Karpas-422 (cell line): ENCODE measurements around the gene CYSLTR2. TPM values are rescaled to one million over a fixed set of nuclear protein-coding genes. Genes with fewer than 3 reads are reported as not detected.

Experiments
- DNase-seq: peaks from one replicate; pipeline ENCODE4 v3.0.0-alpha.2; 2015
- H2AFZ ChIP-seq: fragments of 200-600 bp; sonication (generic); 2 replicates; pipeline ENCODE4 v1.6.1; 2014; ENCODE audit warnings: antibody characterized with exemption, low read length, mixed read lengths
- H3K27ac ChIP-seq: fragments of 200-600 bp; sonication (generic); 2 replicates; pipeline ENCODE4 v1.5.1; 2014; ENCODE audit warnings: mild to moderate bottlenecking, low read length, moderate library complexity
- H3K27me3 ChIP-seq: fragments of 200-600 bp; sonication (generic); 2 replicates; pipeline ENCODE4 v1.6.1; 2014; ENCODE audit warnings: low read length, mixed read lengths
- H3K36me3 ChIP-seq: fragments of 200-600 bp; sonication (generic); 2 replicates; pipeline ENCODE4 v1.6.1; 2014; ENCODE audit warnings: low read length, mixed read lengths; ENCODE audit not compliant: insufficient read depth
- H3K4me1 ChIP-seq: fragments of 200-600 bp; sonication (generic); 2 replicates; pipeline ENCODE4 v1.6.1; 2014; ENCODE audit warnings: mild to moderate bottlenecking, low read length, mixed read lengths
- H3K4me2 ChIP-seq: fragments of 200-600 bp; sonication (generic); 2 replicates; pipeline ENCODE4 v1.6.1; 2014; ENCODE audit warnings: low read length, low read depth, mild to moderate bottlenecking; ENCODE audit not compliant: poor library complexity, severe bottlenecking
- H3K4me3 ChIP-seq: fragments of 200-600 bp; sonication (generic); 2 replicates; pipeline ENCODE4 v1.5.1; 2014; ENCODE audit warnings: mild to moderate bottlenecking, antibody characterized with exemption, low read length, mixed read lengths
- H3K79me2 ChIP-seq: fragments of 200-600 bp; sonication (generic); 2 replicates; pipeline ENCODE4 v1.6.1; 2014; ENCODE audit warnings: mild to moderate bottlenecking, low read length, mixed read lengths
- H3K9ac ChIP-seq: fragments of 200-600 bp; sonication (generic); 2 replicates; pipeline ENCODE4 v1.6.0; 2014; ENCODE audit warnings: low read length
- H3K9me2 ChIP-seq: fragments of 200-600 bp; sonication (generic), shearing (Covaris generic); replicated peaks from 2 replicates; pipeline ENCODE4 v1.6.0; 2014; ENCODE audit warnings: mild to moderate bottlenecking, low read length, moderate library complexity; ENCODE audit not compliant: insufficient read depth
- H3K9me3 ChIP-seq: fragments of 300-700, 200-600 bp; sonication (generic); 2 replicates; pipeline ENCODE4 v1.6.1; 2014; ENCODE audit warnings: low read length, mixed read lengths
- H4K20me1 ChIP-seq: fragments of 200-600 bp; sonication (generic); 2 replicates; pipeline ENCODE4 v1.6.1; 2014; ENCODE audit warnings: mild to moderate bottlenecking, antibody characterized with exemption, low read length, low read depth; ENCODE audit not compliant: insufficient read depth
- total RNA-seq: library from RNA; depleted of rRNA; stranded (reverse); fragments of >200 nt; shearing (Covaris generic); gene quantifications from 2 replicates; pipeline ENCODE4 v1.2.3, GENCODE V29; 2014; ENCODE audit warnings: low replicate concordance

The CYSLTR2 gene
- total RNA-seq, 1 experiment from 2014 or later = not detected

- Histone ChIP-seq H4K20me1 (no peaks in the 10 kb centered on the region), H3K9me3 (no peaks in the 10 kb centered on the region), H3K27ac (no peak overlapping the region), H3K36me3 (no peaks in the 10 kb centered on the region), H3K9ac (no peak overlapping the region), H3K79me2 (no peaks in the 10 kb centered on the region), H3K4me3 (no peak overlapping the region), H2AFZ (no peak overlapping the region), H3K4me1 (no peaks in the 10 kb centered on the region), H3K4me2 (no peak overlapping the region), H3K27me3 (no peaks in the 10 kb centered on the region), H3K9me2 (no peaks in the 10 kb centered on the region)
- DNase-seq = peak; percentile 57
These were observed 6.9 kb upstream of the CYSLTR2 start for GRCh38 chr13:48646791-48647190.

GRCh38 chr13:48647625-48648024 lies 6.1 kb upstream of the CYSLTR2 start:
- H3K4me3 ChIP-seq = no peak overlapping the region
- no peaks in the 10 kb centered on the region for H3K9me3 ChIP-seq
- H3K9ac ChIP-seq = no peak overlapping the region
- no peaks in the 10 kb centered on the region for H3K79me2 ChIP-seq
- no peak overlapping the region; the same call in 1 of the 2 replicates for H2AFZ ChIP-seq
- no peak overlapping the region for H3K4me2 ChIP-seq
- H3K4me1 ChIP-seq = no peaks in the 10 kb centered on the region
- no peak overlapping the region for H3K27ac ChIP-seq
- H4K20me1 ChIP-seq = no peaks in the 10 kb centered on the region
- DNase-seq = peak; percentile 68
- H3K27me3 ChIP-seq = no peaks in the 10 kb centered on the region
- no peaks in the 10 kb centered on the region for H3K9me2 ChIP-seq
- no peaks in the 10 kb centered on the region for H3K36me3 ChIP-seq

GRCh38 chr13:48648446-48648845 lies 5.3 kb upstream of the CYSLTR2 start:
- Histone ChIP-seq H3K9me2 (no peaks in the 10 kb centered on the region), H3K4me1 (peaks cover 7% of the 10 kb centered on the region), H3K36me3 (no peaks in the 10 kb centered on the region), H3K9me3 (no peaks in the 10 kb centered on the region), H3K4me2 (no peak overlapping the region), H3K9ac (no peak overlapping the region), H2AFZ (no peak overlapping the region; the same call in 1 of the 2 replicates), H3K4me3 (no peak overlapping the region), H3K79me2 (no peaks in the 10 kb centered on the region), H3K27ac (no peak overlapping the region), H4K20me1 (no peaks in the 10 kb centered on the region), H3K27me3 (no peaks in the 10 kb centered on the region)
- no peak for DNase-seq

- no peak overlapping the region for H3K27ac ChIP-seq
- no peaks in the 10 kb centered on the region for H3K27me3 ChIP-seq
- no peaks in the 10 kb centered on the region for H3K79me2 ChIP-seq
- H3K9ac ChIP-seq = no peak overlapping the region
- H3K4me3 ChIP-seq = no peak overlapping the region
- H4K20me1 ChIP-seq = no peaks in the 10 kb centered on the region
- no peaks in the 10 kb centered on the region for H3K9me2 ChIP-seq
- H3K4me2 ChIP-seq = peak overlapping the region; percentile 31
- no peaks in the 10 kb centered on the region for H3K36me3 ChIP-seq
- H3K4me1 ChIP-seq = peaks cover 20% of the 10 kb centered on the region
- no peak overlapping the region for H2AFZ ChIP-seq
- H3K9me3 ChIP-seq = no peaks in the 10 kb centered on the region
- no peak for DNase-seq
These were observed 768 bp upstream of the CYSLTR2 start for GRCh38 chr13:48652851-48653471.

GRCh38 chr13:48654511-48654910 lies 782 bp downstream of the CYSLTR2 start:
- no peak overlapping the region for H3K9ac ChIP-seq
- H3K27ac ChIP-seq = no peak overlapping the region

GRCh38 chr13:48655291-48655690 lies 1.6 kb downstream of the CYSLTR2 start:
- Histone ChIP-seq H3K27me3 (no peaks in the 10 kb centered on the region), H3K4me1 (peaks cover 24% of the 10 kb centered on the region), H3K27ac (no peak overlapping the region), H3K36me3 (no peaks in the 10 kb centered on the region), H2AFZ (no peak overlapping the region), H3K4me3 (no peak overlapping the region), H3K79me2 (no peaks in the 10 kb centered on the region), H4K20me1 (no peaks in the 10 kb centered on the region), H3K9me2 (no peaks in the 10 kb centered on the region), H3K4me2 (no peak overlapping the region), H3K9ac (no peak overlapping the region), H3K9me3 (no peaks in the 10 kb centered on the region)
- no peak for DNase-seq

More at GRCh38 chr13:48654511-48654910, 782 bp downstream of the CYSLTR2 start:
- H2AFZ ChIP-seq = no peak overlapping the region
- no peak overlapping the region for H3K4me3 ChIP-seq
- no peaks in the 10 kb centered on the region for H3K36me3 ChIP-seq
- no peaks in the 10 kb centered on the region for H3K9me2 ChIP-seq
- H3K9me3 ChIP-seq = no peaks in the 10 kb centered on the region
- H3K79me2 ChIP-seq = no peaks in the 10 kb centered on the region
- H4K20me1 ChIP-seq = no peaks in the 10 kb centered on the region
- H3K4me1 ChIP-seq = peaks cover 20% of the 10 kb centered on the region
- H3K4me2 ChIP-seq = no peak overlapping the region
- no peaks in the 10 kb centered on the region for H3K27me3 ChIP-seq
- DNase-seq = no peak

GRCh38 chr13:48656608-48657007 lies 2.9 kb downstream of the CYSLTR2 start:
- H3K9me2 ChIP-seq = no peaks in the 10 kb centered on the region
- peaks cover 29% of the 10 kb centered on the region for H3K4me1 ChIP-seq
- H3K79me2 ChIP-seq = no peaks in the 10 kb centered on the region
- H3K27me3 ChIP-seq = no peaks in the 10 kb centered on the region
- H2AFZ ChIP-seq = 0 out of 2 replicates have a peak overlapping the region, but pooled peaks have one; percentile 8
- no peak overlapping the region for H3K4me2 ChIP-seq
- no peak overlapping the region for H3K9ac ChIP-seq
- no peaks in the 10 kb centered on the region for H3K9me3 ChIP-seq
- H3K36me3 ChIP-seq = no peaks in the 10 kb centered on the region
- DNase-seq = no peak
- no peaks in the 10 kb centered on the region for H4K20me1 ChIP-seq
- no peak overlapping the region for H3K4me3 ChIP-seq
- no peak overlapping the region for H3K27ac ChIP-seq

- no peak overlapping the region for H3K9ac ChIP-seq
These were observed 6.8 kb downstream of the CYSLTR2 start for GRCh38 chr13:48660361-48661076.

More at GRCh38 chr13:48660361-48661076, 6.8 kb downstream of the CYSLTR2 start:
- no peak overlapping the region for H3K4me3 ChIP-seq
- H3K36me3 ChIP-seq = no peaks in the 10 kb centered on the region
- no peaks in the 10 kb centered on the region for H3K9me2 ChIP-seq
- DNase-seq = peak; percentile 49
- no peaks in the 10 kb centered on the region for H4K20me1 ChIP-seq
- no peak overlapping the region for H3K27ac ChIP-seq
- no peak overlapping the region for H2AFZ ChIP-seq
- peaks cover 9% of the 10 kb centered on the region for H3K4me1 ChIP-seq
- H3K4me2 ChIP-seq = no peak overlapping the region
- H3K9me3 ChIP-seq = no peaks in the 10 kb centered on the region
- H3K27me3 ChIP-seq = no peaks in the 10 kb centered on the region
- H3K79me2 ChIP-seq = no peaks in the 10 kb centered on the region
